GM18526 (cell line): Measurements from ENCODE around the gene CAMTA1.

Experiments used
- POLR2A ChIP-seq: IDR thresholded peaks from 3 replicates; pipeline ENCODE4 v1.6.1; 2011; ENCODE audit not compliant: insufficient read length; ENCODE audit errors: extremely low read depth

Gene CAMTA1

DNA sequence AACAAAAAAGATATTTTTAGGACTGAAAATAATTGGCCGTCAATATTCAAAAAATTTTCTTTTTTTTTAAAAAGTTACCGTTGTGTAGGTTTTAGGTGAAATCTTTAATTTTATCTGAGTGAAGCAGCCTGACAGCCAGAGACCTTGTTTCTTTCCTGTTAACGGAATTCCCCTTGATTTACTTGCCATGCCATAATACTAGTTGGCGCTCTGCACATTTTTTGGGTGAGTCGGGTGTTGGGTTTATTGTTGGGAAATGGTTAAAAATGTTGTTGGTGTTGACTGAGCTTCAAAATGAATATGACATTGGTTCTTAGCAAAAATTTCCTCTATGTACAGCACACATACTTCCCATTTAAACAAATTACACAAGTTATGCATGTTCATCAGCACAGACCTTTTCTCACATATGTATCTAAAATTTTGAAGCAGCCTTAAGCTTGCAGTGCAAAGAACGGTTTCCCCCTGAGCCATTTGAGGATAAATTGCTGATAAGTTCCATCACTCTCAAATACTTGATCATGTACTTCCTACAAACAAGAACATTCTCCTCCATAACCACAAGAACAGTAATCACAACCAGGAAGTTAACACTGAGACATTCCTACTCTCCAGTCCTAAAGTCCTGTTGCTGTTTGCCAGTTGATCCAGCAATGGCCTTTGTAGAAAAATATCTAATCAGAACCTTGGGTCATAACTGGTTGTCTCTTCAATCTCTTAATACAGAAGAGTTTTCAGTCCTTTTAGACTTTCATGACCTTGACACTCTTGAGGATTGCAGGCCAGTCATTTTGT, 34.2 kb downstream of the CAMTA1 start:
- no peak for TF ChIP-seq POLR2A

DNA sequence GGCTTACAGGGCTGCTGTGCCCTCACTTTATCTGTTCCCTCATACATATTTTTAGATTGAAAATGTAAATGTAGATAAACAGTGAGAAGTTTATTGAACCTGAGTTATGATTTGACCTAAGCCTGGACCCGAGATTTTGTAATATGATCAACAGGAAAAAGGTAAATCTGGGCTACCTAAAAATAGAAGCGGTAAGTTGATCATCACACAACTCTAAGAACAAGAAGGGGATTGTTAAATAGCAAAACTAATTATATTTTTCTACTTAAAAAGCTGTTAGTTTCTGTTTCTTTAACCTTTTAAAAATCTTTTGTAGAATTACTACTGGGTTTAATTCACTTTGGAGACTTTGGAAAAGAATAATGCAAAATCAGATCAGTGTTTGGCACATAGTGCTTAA, 35.6 kb downstream of the CAMTA1 start:
- TF ChIP-seq POLR2A = no peak

DNA sequence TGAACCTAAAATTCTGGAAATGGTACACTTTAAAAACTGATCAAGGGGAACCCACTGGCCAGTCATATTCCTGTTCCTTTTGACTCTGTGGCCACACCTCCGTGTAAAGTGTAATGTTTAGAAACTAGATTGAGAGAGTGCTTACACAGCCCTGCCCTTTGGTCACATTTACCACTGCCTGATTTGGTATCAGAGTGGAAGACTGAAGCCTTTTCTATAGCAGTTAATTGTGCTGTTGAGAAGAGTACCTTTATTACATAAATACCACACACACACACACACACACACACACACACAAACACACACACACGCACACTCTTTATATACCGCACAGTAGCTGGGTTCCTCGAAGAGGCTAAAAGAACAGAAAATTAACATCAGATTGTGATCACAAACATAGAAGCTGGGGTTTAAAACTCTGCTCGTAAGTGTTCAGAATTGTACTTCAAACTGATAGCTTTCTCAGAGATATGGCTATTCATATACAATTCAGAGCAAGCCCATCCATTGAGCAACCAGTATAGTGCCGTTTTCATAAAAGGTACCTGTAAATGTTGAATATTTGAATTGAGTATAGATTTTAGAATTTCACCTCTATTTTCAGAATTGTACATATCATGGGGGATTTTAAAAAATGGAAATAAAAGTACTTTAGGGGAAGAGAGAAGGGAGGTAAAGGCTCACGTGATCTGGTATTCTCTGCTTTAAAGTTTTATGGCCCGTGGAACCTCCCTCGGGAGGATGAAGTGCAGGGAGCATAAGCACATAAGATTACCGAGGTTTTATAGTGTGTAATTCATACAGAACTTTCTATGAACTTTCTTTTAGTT, 37.5 kb downstream of the CAMTA1 start:
- no peak for TF ChIP-seq POLR2A

DNA sequence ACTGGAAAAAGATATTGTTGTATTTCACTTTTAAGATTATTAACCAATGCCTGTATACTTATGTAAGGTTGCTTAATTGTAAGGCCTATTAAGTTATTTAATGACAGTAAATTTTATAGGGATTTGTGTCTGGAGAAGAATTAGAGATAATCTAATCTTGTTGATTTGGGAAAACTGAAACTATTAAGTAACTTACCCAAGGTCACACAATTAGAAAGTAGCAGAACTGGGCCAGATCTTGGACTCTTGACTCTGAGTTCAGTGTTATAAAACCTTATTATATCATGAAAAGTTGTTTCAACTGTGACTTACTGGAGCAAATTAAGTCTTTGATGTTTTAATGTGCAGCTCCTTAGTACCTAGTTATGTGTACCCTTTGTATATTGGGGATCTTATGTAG, 38.5 kb downstream of the CAMTA1 start:
- TF ChIP-seq POLR2A = no peak

DNA sequence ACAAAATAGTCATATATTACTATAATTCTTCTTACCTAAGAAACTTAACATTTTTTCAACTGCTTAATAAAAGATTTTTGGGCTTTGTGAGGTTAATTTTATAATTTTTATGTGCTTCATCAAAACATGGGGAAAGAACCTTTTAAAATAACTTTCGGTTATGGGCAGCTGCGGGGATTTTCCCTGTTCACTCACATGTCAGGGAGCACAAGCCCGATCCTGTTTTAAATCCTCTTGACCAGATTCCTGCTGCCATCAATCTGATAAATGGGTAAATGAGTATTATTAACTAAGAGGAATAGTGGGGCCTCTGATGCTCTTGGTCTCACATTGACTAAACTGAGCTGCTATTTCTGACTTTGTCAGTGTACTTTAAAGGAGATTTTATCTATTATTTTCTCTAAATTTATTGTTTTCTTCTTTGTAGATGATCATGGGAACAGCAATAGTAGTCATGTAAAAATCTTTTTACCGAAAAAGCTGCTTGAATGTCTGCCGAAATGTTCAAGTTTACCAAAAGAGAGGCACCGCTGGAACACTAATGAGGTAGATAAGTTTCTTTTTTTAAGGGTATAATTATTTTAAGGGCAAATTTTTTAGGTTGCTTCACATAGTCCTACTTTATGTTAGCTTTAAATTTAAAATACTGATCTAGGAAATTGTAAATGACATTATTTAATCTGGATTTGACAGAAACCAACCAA, 39.6 kb downstream of the CAMTA1 start:
- TF ChIP-seq POLR2A = no peak

DNA sequence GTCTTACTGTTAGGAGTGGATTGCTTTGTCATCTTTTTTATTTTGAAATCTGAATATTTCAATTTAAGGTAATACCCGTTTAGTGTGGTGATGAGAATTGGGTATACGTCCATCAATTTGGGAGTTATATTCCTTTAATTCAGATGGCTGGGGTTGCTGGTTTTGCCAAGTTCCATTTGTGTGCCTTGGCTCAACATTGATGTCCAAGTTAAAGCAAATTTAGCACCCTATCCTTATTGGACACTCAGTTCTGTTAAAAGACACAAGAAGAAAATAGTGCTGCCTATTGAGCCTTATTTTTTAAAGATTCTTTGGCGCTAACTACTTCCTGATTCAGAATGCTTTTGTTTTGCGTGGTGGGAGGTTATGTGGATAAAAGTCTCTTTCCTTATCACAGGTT, 40.6 kb downstream of the CAMTA1 start:
- TF ChIP-seq POLR2A = no peak

DNA sequence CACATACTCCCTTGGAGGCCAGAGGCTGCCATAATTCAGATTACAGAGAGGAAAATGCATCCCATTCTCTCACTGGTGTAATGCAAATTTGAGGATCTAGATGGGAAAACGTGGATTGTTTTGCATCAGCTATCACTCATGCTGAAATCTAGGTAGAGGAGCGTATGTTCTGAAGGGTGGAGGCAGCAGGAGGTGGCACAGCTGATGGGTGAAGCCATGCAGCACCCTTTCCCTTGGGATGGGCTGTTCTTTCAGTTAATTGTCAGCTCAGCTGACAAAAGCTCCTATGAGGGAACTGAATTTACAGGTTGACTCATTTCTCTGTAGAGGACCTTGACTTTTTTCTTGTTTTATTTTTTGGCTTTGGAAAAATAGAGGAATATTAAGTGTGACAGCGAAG, 41.8 kb downstream of the CAMTA1 start:
- no peak for TF ChIP-seq POLR2A

DNA sequence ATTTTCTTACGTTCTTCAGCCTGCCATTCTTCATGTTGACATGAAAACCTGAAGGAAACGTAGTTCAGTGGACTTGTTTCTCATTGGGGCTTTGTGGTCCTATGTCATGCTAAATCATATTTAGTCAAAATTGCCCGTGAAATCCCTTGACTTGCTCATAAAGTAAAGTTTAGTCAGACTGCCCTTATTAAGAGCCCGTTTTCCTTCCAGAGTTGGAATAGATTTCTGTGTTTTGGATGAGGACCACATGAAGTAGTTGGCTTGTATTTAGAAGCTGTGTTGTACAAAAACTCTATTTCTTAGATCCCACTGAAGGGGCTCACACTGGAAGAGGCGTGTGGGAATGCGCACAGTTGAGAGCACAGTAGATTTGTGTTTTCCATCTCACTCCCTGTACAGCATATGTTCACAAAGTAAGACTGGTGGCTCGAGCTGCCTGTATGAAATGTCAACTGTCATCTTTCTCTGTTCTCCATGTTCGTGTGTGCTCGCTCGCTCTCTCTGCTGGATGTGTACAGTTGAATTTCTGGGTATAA, 42.4 kb downstream of the CAMTA1 start:
- TF ChIP-seq POLR2A = no peak

DNA sequence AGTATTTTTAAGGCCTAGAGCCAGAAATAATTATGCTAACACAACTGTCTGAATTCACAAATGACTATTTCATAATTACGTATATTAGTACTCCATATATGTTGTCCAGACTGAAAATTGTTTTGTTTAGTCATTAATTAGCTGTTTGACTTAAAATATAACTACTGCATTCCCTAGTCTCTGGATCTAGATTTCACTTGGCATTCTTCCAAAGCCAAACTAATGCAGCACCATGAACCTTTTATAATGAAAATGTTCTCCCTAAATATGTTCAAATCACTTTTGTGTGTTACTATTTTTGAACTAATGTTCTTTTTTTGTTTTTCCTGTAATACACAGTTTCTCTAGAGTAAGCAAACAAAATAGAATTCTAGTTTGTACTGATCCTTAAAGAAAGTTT, 46.1 kb downstream of the CAMTA1 start:
- TF ChIP-seq POLR2A = no peak

DNA sequence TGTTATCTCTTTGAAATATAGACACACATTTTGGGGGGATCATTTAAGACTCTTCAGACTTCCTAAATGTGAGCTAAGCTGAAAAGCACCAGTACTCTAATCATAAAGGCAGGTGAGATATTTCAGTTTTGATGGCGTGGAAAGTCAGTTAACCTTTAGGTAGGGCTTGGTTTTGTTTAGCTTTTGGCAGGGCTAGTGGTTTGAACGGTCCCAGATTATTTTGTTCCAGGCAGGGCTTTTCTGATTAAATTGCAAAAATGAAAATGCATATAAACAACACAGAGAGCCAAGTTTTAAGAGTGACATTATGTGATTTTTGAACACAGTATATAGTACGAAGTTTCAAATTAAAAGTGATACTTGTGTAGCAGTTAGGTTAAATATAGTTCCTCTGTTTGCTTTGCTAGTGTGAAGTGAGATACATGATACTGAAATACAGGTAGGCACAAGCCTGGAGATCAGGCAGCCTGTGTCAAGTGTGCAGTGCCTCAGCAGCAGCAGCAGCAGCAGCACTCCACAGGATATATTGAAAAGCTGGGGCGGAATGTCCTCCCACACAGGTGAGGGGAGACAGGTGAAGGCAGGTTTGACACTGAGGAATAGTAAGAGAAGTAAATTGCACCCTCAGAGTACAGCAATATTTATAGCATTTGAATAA, 47.4 kb downstream of the CAMTA1 start:
- TF ChIP-seq POLR2A = no peak

DNA sequence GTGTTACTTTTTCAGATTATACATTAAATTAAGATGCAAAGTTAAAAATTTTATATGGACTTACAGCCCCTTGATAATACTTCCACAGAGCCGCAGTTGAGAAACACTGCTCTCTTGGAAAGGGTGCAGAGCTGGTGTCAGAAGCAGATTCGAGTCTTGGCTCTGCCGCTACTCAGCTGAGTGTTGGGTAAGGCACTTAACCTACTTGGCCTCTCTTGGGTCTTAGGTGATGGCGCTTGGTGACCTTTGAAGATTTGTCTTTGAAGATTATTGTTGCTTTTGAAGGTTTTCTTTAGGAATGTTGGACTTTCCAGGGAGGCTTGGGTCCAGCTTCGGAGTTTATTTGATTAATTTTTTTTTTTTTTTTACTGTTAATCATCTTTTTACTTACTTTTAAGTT, 48.5 kb downstream of the CAMTA1 start:
- no peak for TF ChIP-seq POLR2A

DNA sequence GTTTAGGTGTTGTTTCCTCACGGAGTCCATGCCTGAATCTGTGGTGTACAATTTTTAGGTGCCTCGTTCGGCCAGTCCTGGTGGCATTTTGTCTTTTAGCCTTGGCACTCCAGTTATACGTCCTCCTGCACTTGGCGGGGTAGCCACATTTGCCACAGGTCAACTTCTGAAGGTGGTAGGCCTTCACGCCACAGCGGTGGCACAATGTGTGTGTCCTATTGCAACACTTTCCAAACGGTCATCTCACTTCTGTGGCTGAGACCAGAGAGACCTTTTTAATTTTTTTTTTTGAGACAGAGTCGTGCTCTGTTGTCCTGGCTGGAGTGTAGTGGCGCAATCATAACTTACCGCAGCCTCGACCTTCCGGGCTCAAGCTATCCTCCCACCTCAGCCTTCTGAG, 49.1 kb downstream of the CAMTA1 start:
- TF ChIP-seq POLR2A = no peak

DNA sequence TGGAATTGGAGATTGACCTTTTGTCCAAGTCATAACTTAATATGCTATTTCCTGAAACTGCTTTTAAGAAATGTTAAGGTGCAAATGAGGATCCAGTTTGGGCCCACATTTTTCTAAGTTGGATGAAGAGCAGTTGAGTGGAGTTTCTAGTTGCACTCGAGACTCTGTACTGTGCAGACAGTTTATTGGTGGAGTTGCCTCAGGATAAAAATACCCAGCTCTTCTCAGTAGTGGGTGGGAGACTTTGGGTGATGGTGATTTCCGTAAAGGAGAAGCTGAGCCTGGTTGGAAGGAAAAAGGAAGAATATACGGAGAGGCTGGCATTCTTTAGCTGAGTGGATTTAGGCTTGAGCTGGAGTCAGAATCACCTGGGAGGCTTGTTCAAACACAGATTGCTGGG, 49.9 kb downstream of the CAMTA1 start:
- TF ChIP-seq POLR2A = no peak

DNA sequence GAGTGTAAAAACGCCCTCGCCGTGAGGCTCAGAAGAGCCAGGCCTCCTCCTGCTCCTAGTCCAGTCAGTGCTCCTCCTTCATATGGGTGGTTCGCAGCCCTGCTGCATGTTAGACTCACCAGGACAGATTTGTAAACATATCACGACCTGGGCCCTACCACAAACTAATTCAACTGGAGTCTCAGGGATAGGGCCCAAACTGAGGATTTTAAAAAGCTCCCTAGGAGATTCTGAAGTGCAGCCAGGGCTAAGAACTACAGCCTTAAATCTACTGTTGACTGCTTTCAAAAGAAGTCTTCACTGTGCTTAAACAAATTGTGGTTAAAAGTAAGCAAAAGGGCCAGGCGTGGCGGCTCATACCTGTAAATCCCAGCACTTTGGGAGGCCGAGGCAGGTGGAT, 57.0 kb downstream of the CAMTA1 start:
- TF ChIP-seq POLR2A = no peak

DNA sequence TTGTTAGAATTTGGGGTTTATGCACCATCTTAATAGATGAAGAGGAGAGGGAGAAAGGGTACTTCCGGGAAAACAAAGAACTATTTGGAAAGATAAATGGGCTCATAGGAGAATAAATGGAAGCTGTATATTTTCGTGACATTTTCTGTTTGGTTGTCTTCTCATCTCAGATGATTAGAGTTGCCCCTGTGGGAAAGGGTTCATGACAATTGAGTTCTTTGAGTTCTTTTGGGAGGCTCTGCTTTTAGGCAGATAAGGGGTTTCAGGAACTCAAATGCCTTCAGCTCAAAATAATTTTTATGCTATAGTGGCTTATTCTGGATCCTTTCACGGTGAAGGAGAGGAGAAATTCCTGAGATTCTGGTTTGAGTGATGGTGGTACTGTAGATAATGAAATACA, 63.6 kb downstream of the CAMTA1 start:
- no peak for TF ChIP-seq POLR2A
